Stimulated activated naive CD8-positive, alpha-beta T cell treated with anti-CD3 and anti-CD28 coated beads, Interleukin-15, Interleukin-2, amounts not matched to agents 100 ng/mL and 50 ng/mL, for 24 hours (primary cell): ENCODE data around the gene SLC6A12.
A peak's percentile ranks its signal among the peaks of the same experiment; 100 is the strongest.
"Not testable (repeated sequence)": the region's sequence is repeated elsewhere in the genome, so short reads cannot be mapped to it uniquely, and the experiment has no call there.

ENCODE experiments used
- H3K27ac Mint-ChIP-seq: one replicate; pipeline ENCODE4 v1.8.0; 2021; ENCODE audit warnings: mild to moderate bottlenecking, mixed read lengths
- H3K27me3 Mint-ChIP-seq: one replicate; pipeline ENCODE4 v1.8.0; 2021; ENCODE audit warnings: mixed read lengths
- H3K36me3 Mint-ChIP-seq: one replicate; pipeline ENCODE4 v1.8.0; 2021; ENCODE audit warnings: low read depth, mixed read lengths
- H3K4me1 Mint-ChIP-seq: one replicate; pipeline ENCODE4 v1.8.0; 2021; ENCODE audit warnings: low read depth, mixed read lengths
- H3K4me3 Mint-ChIP-seq: one replicate; pipeline ENCODE4 v1.8.0; 2021; ENCODE audit warnings: mild to moderate bottlenecking, mixed read lengths
- H3K9me3 Mint-ChIP-seq: one replicate; pipeline ENCODE4 v1.8.0; 2021; ENCODE audit warnings: mixed read lengths

Gene SLC6A12

GRCh38 chr12:187986-188909, 25.7 kb downstream of the SLC6A12 start:
- H3K27ac Mint-ChIP-seq, H3K4me1 Mint-ChIP-seq, H3K9me3 Mint-ChIP-seq, H3K36me3 Mint-ChIP-seq: not testable (repeated sequence)
- peaks cover 26% of the 10 kb centered on the region for H3K27me3 Mint-ChIP-seq
- peak overlapping the region; percentile 72 for H3K4me3 Mint-ChIP-seq

GRCh38 chr12:186006-186625, 27.8 kb downstream of the SLC6A12 start:
- Mint-ChIP-seq H3K27ac (no peak overlapping the region), H3K4me1 (peaks cover 8% of the 10 kb centered on the region), H3K9me3 (no peaks in the 10 kb centered on the region), H3K36me3 (no peaks in the 10 kb centered on the region), H3K27me3 (peaks cover 22% of the 10 kb centered on the region), H3K4me3 (no peak overlapping the region)

GRCh38 chr12:185576-185955, 28.4 kb downstream of the SLC6A12 start:
- no peaks in the 10 kb centered on the region for H3K36me3 Mint-ChIP-seq
- no peaks in the 10 kb centered on the region for H3K9me3 Mint-ChIP-seq
- H3K4me1 Mint-ChIP-seq = peaks cover 10% of the 10 kb centered on the region
- no peak overlapping the region for H3K4me3 Mint-ChIP-seq
- no peak overlapping the region for H3K27ac Mint-ChIP-seq
- peaks cover 22% of the 10 kb centered on the region for H3K27me3 Mint-ChIP-seq

- no peak overlapping the region for H3K27ac Mint-ChIP-seq
- no peaks in the 10 kb centered on the region for H3K9me3 Mint-ChIP-seq
- peaks cover 16% of the 10 kb centered on the region for H3K4me1 Mint-ChIP-seq
- H3K36me3 Mint-ChIP-seq = no peaks in the 10 kb centered on the region
- peaks cover 24% of the 10 kb centered on the region for H3K27me3 Mint-ChIP-seq
- H3K4me3 Mint-ChIP-seq = no peak overlapping the region
Measured at GRCh38 chr12:184811-185575, 29.0 kb downstream of the SLC6A12 start.

GRCh38 chr12:182381-182892, 31.5 kb downstream of the SLC6A12 start:
- no peak overlapping the region for H3K4me3 Mint-ChIP-seq
- H3K27ac Mint-ChIP-seq = no peak overlapping the region
- peaks cover 9% of the 10 kb centered on the region for H3K4me1 Mint-ChIP-seq
- peaks cover 19% of the 10 kb centered on the region for H3K27me3 Mint-ChIP-seq
- H3K36me3 Mint-ChIP-seq = no peaks in the 10 kb centered on the region
- H3K9me3 Mint-ChIP-seq = no peaks in the 10 kb centered on the region

GRCh38 chr12:181921-182320, 32.0 kb downstream of the SLC6A12 start:
- Mint-ChIP-seq H3K4me3 (no peak overlapping the region), H3K9me3 (no peaks in the 10 kb centered on the region), H3K27ac (no peak overlapping the region), H3K4me1 (peaks cover 9% of the 10 kb centered on the region), H3K36me3 (no peaks in the 10 kb centered on the region), H3K27me3 (peaks cover 19% of the 10 kb centered on the region)

GRCh38 chr12:180445-180844, 33.5 kb downstream of the SLC6A12 start:
- Mint-ChIP-seq H3K27me3 (peaks cover 19% of the 10 kb centered on the region), H3K4me3 (no peak overlapping the region), H3K9me3 (no peaks in the 10 kb centered on the region), H3K4me1 (peaks cover 9% of the 10 kb centered on the region), H3K27ac (no peak overlapping the region), H3K36me3 (no peaks in the 10 kb centered on the region)

GRCh38 chr12:179885-180284, 34.1 kb downstream of the SLC6A12 start:
- Mint-ChIP-seq H3K36me3 (no peaks in the 10 kb centered on the region), H3K4me3 (no peak overlapping the region), H3K9me3 (no peaks in the 10 kb centered on the region), H3K27me3 (peaks cover 15% of the 10 kb centered on the region), H3K4me1 (peaks cover 9% of the 10 kb centered on the region), H3K27ac (no peak overlapping the region)

GRCh38 chr12:179131-179884, 34.6 kb downstream of the SLC6A12 start:
- H3K36me3 Mint-ChIP-seq = no peaks in the 10 kb centered on the region
- no peaks in the 10 kb centered on the region for H3K9me3 Mint-ChIP-seq
- H3K4me1 Mint-ChIP-seq = peaks cover 9% of the 10 kb centered on the region
- no peak overlapping the region for H3K4me3 Mint-ChIP-seq
- peaks cover 12% of the 10 kb centered on the region for H3K27me3 Mint-ChIP-seq
- no peak overlapping the region for H3K27ac Mint-ChIP-seq

GRCh38 chr12:178829-179109, 35.2 kb downstream of the SLC6A12 start:
- Mint-ChIP-seq H3K36me3 (no peaks in the 10 kb centered on the region), H3K4me1 (peaks cover 9% of the 10 kb centered on the region), H3K27ac (no peak overlapping the region), H3K9me3 (no peaks in the 10 kb centered on the region), H3K27me3 (peaks cover 10% of the 10 kb centered on the region), H3K4me3 (no peak overlapping the region)

GRCh38 chr12:177980-178828, 35.8 kb downstream of the SLC6A12 start:
- Mint-ChIP-seq H3K36me3 (no peaks in the 10 kb centered on the region), H3K27me3 (peaks cover 5% of the 10 kb centered on the region)

GRCh38 chr12:177336-177979, 36.5 kb downstream of the SLC6A12 start:
- no peak overlapping the region for H3K27ac Mint-ChIP-seq

More at GRCh38 chr12:177980-178828, 35.8 kb downstream of the SLC6A12 start:
- no peak overlapping the region for H3K27ac Mint-ChIP-seq
- no peak overlapping the region for H3K4me3 Mint-ChIP-seq
- H3K4me1 Mint-ChIP-seq = peaks cover 9% of the 10 kb centered on the region
- H3K9me3 Mint-ChIP-seq = no peaks in the 10 kb centered on the region

GRCh38 chr12:176321-177181, 37.4 kb downstream of the SLC6A12 start:
- H3K27ac Mint-ChIP-seq = no peak overlapping the region
- H3K9me3 Mint-ChIP-seq = no peaks in the 10 kb centered on the region
- no peak overlapping the region for H3K4me3 Mint-ChIP-seq
- H3K36me3 Mint-ChIP-seq = no peaks in the 10 kb centered on the region
- H3K4me1 Mint-ChIP-seq = peaks cover 9% of the 10 kb centered on the region
- H3K27me3 Mint-ChIP-seq = peaks cover 7% of the 10 kb centered on the region

More at GRCh38 chr12:177336-177979, 36.5 kb downstream of the SLC6A12 start:
- Mint-ChIP-seq H3K4me3 (no peak overlapping the region), H3K4me1 (peaks cover 9% of the 10 kb centered on the region), H3K9me3 (no peaks in the 10 kb centered on the region), H3K27me3 (peaks cover 7% of the 10 kb centered on the region), H3K36me3 (no peaks in the 10 kb centered on the region)
